ENCODE measurements around the gene TOR4A.

GRCh38 chr9:137276473-137277328 lies 825 bp upstream of the TOR4A start:
- TF ChIP-seq EZH2 (IDR thresholded peaks at IDR 0.05; ENCODE audit: insufficient read depth, poor library complexity, severe bottlenecking), result no peak
- TF ChIP-seq EZH2phosphoT487 (IDR thresholded peaks at IDR 0.05; ENCODE audit: insufficient read depth, low read depth), result no peak
